SK-N-SH treated with all-trans-retinoic acid at 6 μM for 48 hours (cell line): Measurements from ENCODE around the gene IFITM1.

ENCODE experiments used
- BACH2 ChIP-seq: fragments of 250-450 bp; sonication (Bioruptor Pico); IDR thresholded peaks from 2 replicates; pipeline ENCODE4 v1.9.0; 2021; ENCODE audit warnings: mild to moderate bottlenecking, borderline replicate concordance
- ESRRG ChIP-seq: fragments of 250-450 bp; sonication (Bioruptor Pico); IDR thresholded peaks from 2 replicates; pipeline ENCODE4 v1.6.1; 2021; ENCODE audit warnings: mild to moderate bottlenecking
- GLIS3 ChIP-seq: fragments of 250-450 bp; sonication (Bioruptor Pico); IDR thresholded peaks from 2 replicates; pipeline ENCODE4 v1.5.0; 2020; ENCODE audit warnings: mild to moderate bottlenecking, moderate library complexity
- ISL1 ChIP-seq: fragments of 250-450 bp; sonication (Bioruptor Pico); IDR thresholded peaks from 2 replicates; pipeline ENCODE4 v2.1.2; 2022; ENCODE audit warnings: mild to moderate bottlenecking, moderate library complexity
- PPARA ChIP-seq: fragments of 250-450 bp; sonication (Bioruptor Pico); IDR thresholded peaks from 2 replicates; pipeline ENCODE4 v1.5.0; 2020; ENCODE audit warnings: mild to moderate bottlenecking, borderline replicate concordance
- ZFP3 ChIP-seq: fragments of 250-450 bp; sonication (Bioruptor Pico); IDR thresholded peaks from 2 replicates; pipeline ENCODE4 v1.5.0; 2020; ENCODE audit warnings: mild to moderate bottlenecking, moderate library complexity
- TF ChIP-seq, protein P1 (sequence below): fragments of 250-450 bp; sonication (Bioruptor Pico); IDR thresholded peaks from 2 replicates; pipeline ENCODE4 v1.5.1; 2021; ENCODE audit warnings: mild to moderate bottlenecking, moderate library complexity
- TF ChIP-seq, protein P2 (sequence below): fragments of 250-450 bp; sonication (Bioruptor Pico); IDR thresholded peaks from 2 replicates; pipeline ENCODE4 v1.5.1; 2020; ENCODE audit warnings: low read depth, mild to moderate bottlenecking, moderate library complexity
- TF ChIP-seq, protein P3 (sequence below): fragments of 250-450 bp; sonication (Bioruptor Pico); IDR thresholded peaks from 2 replicates; pipeline ENCODE4 v1.5.0; 2020; ENCODE audit warnings: mild to moderate bottlenecking, moderate library complexity

DNA sequence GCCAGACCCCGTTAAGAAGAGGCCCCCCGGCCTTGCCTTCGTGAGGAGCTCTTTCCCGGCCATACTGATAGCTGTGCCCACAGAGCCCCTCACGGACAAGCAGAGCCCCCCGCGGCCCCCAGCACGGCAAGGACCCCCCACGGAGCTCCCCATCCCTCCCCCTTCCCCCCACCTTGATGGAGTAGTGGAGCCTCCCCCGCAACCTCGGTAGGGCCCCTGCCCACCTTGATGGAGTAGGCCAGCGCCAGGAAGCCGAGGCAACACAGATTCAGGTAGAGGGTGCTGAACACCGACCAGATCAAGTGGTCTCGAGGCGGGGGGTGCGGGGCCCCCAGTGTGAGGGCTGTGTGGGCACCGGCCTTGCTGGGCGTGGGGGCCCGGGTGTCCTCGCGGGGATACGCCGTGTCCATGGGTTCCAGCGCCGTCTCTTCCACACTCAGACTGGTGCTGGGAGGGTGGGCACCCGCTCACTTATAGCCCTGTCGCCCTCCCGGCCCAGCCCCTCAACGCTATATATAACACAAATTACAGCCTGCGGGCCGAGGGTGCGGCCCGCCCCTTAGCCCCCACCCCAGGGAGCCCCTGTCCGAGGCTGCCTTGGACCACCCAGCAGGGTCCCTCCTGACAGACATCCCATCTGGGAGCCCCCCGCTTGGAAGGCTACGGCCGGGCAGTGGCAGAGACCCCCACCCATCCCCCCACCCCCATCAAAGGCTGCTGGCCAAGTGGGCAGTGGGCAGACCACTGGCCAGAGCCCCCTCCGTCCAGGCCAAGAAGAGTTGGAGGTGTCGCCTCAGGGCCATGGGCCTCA is 14.6 kb upstream of the IFITM1 start, which contains the start of gene IFITM5:
- TF ChIP-seq, protein P1, sequence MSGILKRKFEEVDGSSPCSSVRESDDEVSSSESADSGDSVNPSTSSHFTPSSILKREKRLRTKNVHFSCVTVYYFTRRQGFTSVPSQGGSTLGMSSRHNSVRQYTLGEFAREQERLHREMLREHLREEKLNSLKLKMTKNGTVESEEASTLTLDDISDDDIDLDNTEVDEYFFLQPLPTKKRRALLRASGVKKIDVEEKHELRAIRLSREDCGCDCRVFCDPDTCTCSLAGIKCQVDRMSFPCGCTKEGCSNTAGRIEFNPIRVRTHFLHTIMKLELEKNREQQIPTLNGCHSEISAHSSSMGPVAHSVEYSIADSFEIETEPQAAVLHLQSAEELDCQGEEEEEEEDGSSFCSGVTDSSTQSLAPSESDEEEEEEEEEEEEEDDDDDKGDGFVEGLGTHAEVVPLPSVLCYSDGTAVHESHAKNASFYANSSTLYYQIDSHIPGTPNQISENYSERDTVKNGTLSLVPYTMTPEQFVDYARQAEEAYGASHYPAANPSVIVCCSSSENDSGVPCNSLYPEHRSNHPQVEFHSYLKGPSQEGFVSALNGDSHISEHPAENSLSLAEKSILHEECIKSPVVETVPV (CRISPR knock-in tag) = no peak
- TF ChIP-seq, protein P2, sequence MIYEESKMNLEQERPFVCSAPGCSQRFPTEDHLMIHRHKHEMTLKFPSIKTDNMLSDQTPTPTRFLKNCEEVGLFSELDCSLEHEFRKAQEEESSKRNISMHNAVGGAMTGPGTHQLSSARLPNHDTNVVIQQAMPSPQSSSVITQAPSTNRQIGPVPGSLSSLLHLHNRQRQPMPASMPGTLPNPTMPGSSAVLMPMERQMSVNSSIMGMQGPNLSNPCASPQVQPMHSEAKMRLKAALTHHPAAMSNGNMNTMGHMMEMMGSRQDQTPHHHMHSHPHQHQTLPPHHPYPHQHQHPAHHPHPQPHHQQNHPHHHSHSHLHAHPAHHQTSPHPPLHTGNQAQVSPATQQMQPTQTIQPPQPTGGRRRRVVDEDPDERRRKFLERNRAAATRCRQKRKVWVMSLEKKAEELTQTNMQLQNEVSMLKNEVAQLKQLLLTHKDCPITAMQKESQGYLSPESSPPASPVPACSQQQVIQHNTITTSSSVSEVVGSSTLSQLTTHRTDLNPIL = no peak
- TF ChIP-seq PPARA (CRISPR knock-in tag) = no peak
- TF ChIP-seq, protein P3, sequence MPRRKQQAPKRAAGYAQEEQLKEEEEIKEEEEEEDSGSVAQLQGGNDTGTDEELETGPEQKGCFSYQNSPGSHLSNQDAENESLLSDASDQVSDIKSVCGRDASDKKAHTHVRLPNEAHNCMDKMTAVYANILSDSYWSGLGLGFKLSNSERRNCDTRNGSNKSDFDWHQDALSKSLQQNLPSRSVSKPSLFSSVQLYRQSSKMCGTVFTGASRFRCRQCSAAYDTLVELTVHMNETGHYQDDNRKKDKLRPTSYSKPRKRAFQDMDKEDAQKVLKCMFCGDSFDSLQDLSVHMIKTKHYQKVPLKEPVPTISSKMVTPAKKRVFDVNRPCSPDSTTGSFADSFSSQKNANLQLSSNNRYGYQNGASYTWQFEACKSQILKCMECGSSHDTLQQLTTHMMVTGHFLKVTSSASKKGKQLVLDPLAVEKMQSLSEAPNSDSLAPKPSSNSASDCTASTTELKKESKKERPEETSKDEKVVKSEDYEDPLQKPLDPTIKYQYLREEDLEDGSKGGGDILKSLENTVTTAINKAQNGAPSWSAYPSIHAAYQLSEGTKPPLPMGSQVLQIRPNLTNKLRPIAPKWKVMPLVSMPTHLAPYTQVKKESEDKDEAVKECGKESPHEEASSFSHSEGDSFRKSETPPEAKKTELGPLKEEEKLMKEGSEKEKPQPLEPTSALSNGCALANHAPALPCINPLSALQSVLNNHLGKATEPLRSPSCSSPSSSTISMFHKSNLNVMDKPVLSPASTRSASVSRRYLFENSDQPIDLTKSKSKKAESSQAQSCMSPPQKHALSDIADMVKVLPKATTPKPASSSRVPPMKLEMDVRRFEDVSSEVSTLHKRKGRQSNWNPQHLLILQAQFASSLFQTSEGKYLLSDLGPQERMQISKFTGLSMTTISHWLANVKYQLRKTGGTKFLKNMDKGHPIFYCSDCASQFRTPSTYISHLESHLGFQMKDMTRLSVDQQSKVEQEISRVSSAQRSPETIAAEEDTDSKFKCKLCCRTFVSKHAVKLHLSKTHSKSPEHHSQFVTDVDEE (CRISPR knock-in tag) = no peak
- TF ChIP-seq ZFP3 (CRISPR knock-in tag) = no peak
- no peak for TF ChIP-seq ESRRG (CRISPR knock-in tag)
- no peak for TF ChIP-seq ISL1
- no peak for TF ChIP-seq GLIS3 (CRISPR knock-in tag)
- TF ChIP-seq BACH2 (CRISPR knock-in tag) = no peak
